IMR-90 (cell line): Measurements from ENCODE around the gene ANO2. TPM values are rescaled to one million over a fixed set of nuclear protein-coding genes. Genes with fewer than 3 reads are reported as not detected.

Source experiments
- ATAC-seq: fragments of 200-7000 bp; cut with Tn5 transposase; 2 replicates; pipeline ENCODE4 v1.9.1; 2020; ENCODE audit warnings: low read depth, mild to moderate bottlenecking, moderate library complexity
- BruUV-seq: library from RNA; stranded (reverse); fragments of 400-500 nt; replicated peaks from 2 replicates; lab custom pipeline; 2021; lab: Mats Ljungman, UMichigan
- CTCF ChIA-PET: fragments of 300-600 bp; formaldehyde crosslinking; extraction: SDS; loops from one replicate; lab custom pipeline; 2021; ENCODE audit warnings: antibody characterized with exemption; lab: Yijun Ruan, JAX
- POLR2A ChIA-PET: fragments of 300-600 bp; sonication (Branson Sonifier 250); formaldehyde crosslinking; loops from one replicate; lab custom pipeline; 2022; ENCODE audit warnings: antibody characterized with exemption; ENCODE audit not compliant: unreplicated experiment; lab: Charles Lee
- DNase-seq: peaks from one replicate; pipeline ENCODE4 v3.0.0; 2013
- H2AFZ ChIP-seq: replicated peaks from 2 replicates; pipeline ENCODE3; 2013; ENCODE audit warnings: low read length, mild to moderate bottlenecking; ENCODE audit not compliant: poor library complexity
- H2AK5ac ChIP-seq: 2 replicates; pipeline ENCODE4 v1.6.1; 2013; ENCODE audit warnings: low read depth, low read length, inconsistent platforms
- H2AK9ac ChIP-seq: replicated peaks from 2 replicates; pipeline ENCODE3; 2013; ENCODE audit warnings: mild to moderate bottlenecking, low read depth, low read length, moderate library complexity; ENCODE audit not compliant: poor library complexity
- H2BK120ac ChIP-seq: 2 replicates; pipeline ENCODE4 v1.6.1; 2013; ENCODE audit warnings: low read depth, low read length, inconsistent platforms
- H2BK15ac ChIP-seq: 3 replicates; pipeline ENCODE4 v1.6.1; 2013; ENCODE audit warnings: low read depth, low read length, inconsistent platforms
- H2BK20ac ChIP-seq: 2 replicates; pipeline ENCODE4 v1.6.1; 2013; ENCODE audit warnings: low read depth, mild to moderate bottlenecking, inconsistent platforms, low read length, moderate library complexity
- H2BK5ac ChIP-seq: 2 replicates; pipeline ENCODE4 v1.6.1; 2013; ENCODE audit warnings: mild to moderate bottlenecking, low read depth, low read length, inconsistent platforms; ENCODE audit not compliant: poor library complexity, severe bottlenecking
- H3K14ac ChIP-seq: replicated peaks from 2 replicates; pipeline ENCODE4 v1.6.1; 2013; ENCODE audit warnings: low read depth, low read length, inconsistent platforms
- H3K18ac ChIP-seq: 2 replicates; pipeline ENCODE4 v1.6.1; 2013; ENCODE audit warnings: low read depth, low read length, control low read depth
- H3K23ac ChIP-seq: 2 replicates; pipeline ENCODE4 v1.6.1; 2013; ENCODE audit warnings: low read depth, low read length, inconsistent platforms
- H3K27ac ChIP-seq: 2 replicates; pipeline ENCODE4 v1.5.1; 2013; ENCODE audit warnings: mild to moderate bottlenecking, control low read depth, low read length; ENCODE audit not compliant: insufficient read depth
- H3K27me3 ChIP-seq: 2 replicates; pipeline ENCODE4 v1.6.1; 2013; ENCODE audit warnings: low read length; ENCODE audit not compliant: control insufficient read depth, insufficient read depth
- H3K36me3 ChIP-seq: 2 replicates; pipeline ENCODE4 v1.6.1; 2013; ENCODE audit warnings: low read length, mixed read lengths; ENCODE audit not compliant: control insufficient read depth, insufficient read depth
- H3K4ac ChIP-seq: 2 replicates; pipeline ENCODE4 v1.6.1; 2013; ENCODE audit warnings: low read depth, low read length, inconsistent platforms
- H3K4me1 ChIP-seq: 2 replicates; pipeline ENCODE4 v1.6.1; 2013; ENCODE audit warnings: low read length, mixed read lengths; ENCODE audit not compliant: control insufficient read depth, insufficient read depth
- H3K4me2 ChIP-seq: 2 replicates; pipeline ENCODE4 v1.6.1; 2013; ENCODE audit warnings: low read depth, mild to moderate bottlenecking, control low read depth, low read length, moderate library complexity
- H3K4me3 ChIP-seq: 2 replicates; pipeline ENCODE4 v1.5.1; 2013; ENCODE audit warnings: low read depth, mild to moderate bottlenecking, control low read depth, low read length, moderate library complexity; ENCODE audit not compliant: insufficient read depth
- H3K56ac ChIP-seq: 2 replicates; pipeline ENCODE4 v1.6.1; 2013; ENCODE audit warnings: low read length, inconsistent platforms; ENCODE audit not compliant: insufficient read depth; ENCODE audit errors: extremely low read depth
- H3K79me1 ChIP-seq, 2 experiments: 2 replicates each; pipeline ENCODE4 v1.6.1; 2013; ENCODE audit warnings: low read length in 2 of 2, inconsistent platforms in 1 of 2, low read depth in 1 of 2
- H3K9ac ChIP-seq: 2 replicates; pipeline ENCODE4 v1.6.1; 2013; ENCODE audit warnings: low read depth, low read length, control low read depth
- H3K9me1 ChIP-seq: 2 replicates; pipeline ENCODE4 v1.6.1; 2013; ENCODE audit warnings: low read length, inconsistent platforms; ENCODE audit not compliant: insufficient read depth
- H3K9me3 ChIP-seq: 2 replicates; pipeline ENCODE4 v1.6.1; 2013; ENCODE audit warnings: low read length; ENCODE audit not compliant: control insufficient read depth, insufficient read depth
- H4K20me1 ChIP-seq: 2 replicates; pipeline ENCODE4 v1.6.1; 2013; ENCODE audit warnings: low read length, inconsistent platforms; ENCODE audit not compliant: insufficient read depth
- H4K5ac ChIP-seq: 2 replicates; pipeline ENCODE4 v1.6.1; 2013; ENCODE audit warnings: mild to moderate bottlenecking, low read depth, low read length, control low read depth
- H4K8ac ChIP-seq, 2 experiments: 2 replicates each; pipeline ENCODE4 v1.6.1; 2013; ENCODE audit warnings: low read depth in 2 of 2, low read length in 2 of 2, control low read depth in 1 of 2, inconsistent platforms in 1 of 2
- H4K91ac ChIP-seq: 2 replicates; pipeline ENCODE4 v1.6.1; 2013; ENCODE audit warnings: low read depth, low read length, inconsistent platforms; ENCODE audit not compliant: insufficient read depth
- MAZ ChIP-seq: IDR thresholded peaks from 2 replicates; pipeline ENCODE4 v1.6.1; 2012; ENCODE audit warnings: low read depth, mild to moderate bottlenecking, low read length, improper control_type of control experiment, moderate library complexity, borderline replicate concordance
- WGBS, 2 experiments: methylation state at CpG; one replicate each; pipeline versions ENCODE4 v1.1.5 to v1.1.7; 2013; ENCODE audit warnings: missing lambda C conversion rate in 2 of 2; ENCODE audit not compliant: insufficient read length in 1 of 2; ENCODE audit errors: extremely low coverage in 2 of 2; 5-methylcytosine and 5-hydroxymethylcytosine counted together
- dilution Hi-C: fragments of 300-500 bp; cut with HindIII; formaldehyde crosslinking; loops from one replicate; pipeline ENCODE4 v1.14.3; 2018; ENCODE audit warnings: low sequenced_read_pairs; ENCODE audit not compliant: unreplicated experiment
- in situ Hi-C: fragments of 300-500 bp; cut with MboI; formaldehyde crosslinking; loops from 3 replicates; pipeline ENCODE4 v1.14.3; 2019; ENCODE audit warnings: low sequenced_read_pairs, inconsistent platforms, mixed read lengths
- intact Hi-C: fragments of 100-400 bp; cut with micrococcal nuclease; formaldehyde crosslinking; loops from 2 replicates; pipeline ENCODE4 v1.10.0; 2022
- polyA plus RNA-seq, 3 experiments: library from polyadenylated mRNA; depleted of rRNA; stranded (reverse); fragments of >200 nt; gene quantifications; 2 replicates each; pipeline ENCODE4 v1.2.3, GENCODE V29; 2012; ENCODE audit warnings: low replicate concordance in 1 of 3
- total RNA-seq: library from RNA; depleted of rRNA; stranded (reverse); fragments of >200 nt; gene quantifications from 2 replicates; pipeline ENCODE4 v1.2.3, GENCODE V29; 2012

ANO2 gene
- total and polyA plus RNA-seq, 2 of the 4 experiments (the other 2 are of a cell fraction) = 0.22 TPM; not detected in 1

DNA sequence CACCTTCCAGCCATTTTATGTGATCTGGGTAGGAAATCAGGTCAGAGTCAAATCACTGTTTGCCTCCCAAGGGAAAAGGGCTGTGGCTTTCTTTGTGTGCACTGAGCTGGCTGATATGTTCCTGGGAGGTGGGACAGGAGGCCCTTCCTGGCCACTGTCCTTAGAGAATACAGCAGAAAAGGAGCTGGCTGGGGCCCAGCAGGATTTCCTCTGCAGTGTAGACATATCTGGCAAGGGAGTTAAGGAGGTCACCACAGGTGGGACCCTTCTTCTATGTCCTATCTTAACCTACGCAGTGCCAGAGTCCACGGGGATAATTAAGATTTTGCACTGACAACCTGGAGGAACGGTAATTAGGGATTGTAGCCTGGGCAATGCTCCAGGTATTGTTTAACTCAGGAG is 367.8 kb downstream of the ANO2 start:
- no peaks in the 10 kb centered on the region for H3K9me1 ChIP-seq

More for the DNA sequence above, 367.8 kb downstream of the ANO2 start:
- H3K36me3 ChIP-seq = no peaks in the 10 kb centered on the region
- H2BK15ac ChIP-seq = no peak overlapping the region
- BruUV-seq = no TSS peak
- no peak overlapping the region for H4K5ac ChIP-seq
- WGBS, 2 experiments = no CpG with 5 or more reads among the region's 3 CpGs
- DNase-seq = no peak
- in situ Hi-C loops = no loop called here
- no peak overlapping the region for H4K91ac ChIP-seq
- H3K27ac ChIP-seq = no peak overlapping the region
- no peak overlapping the region for H2AK9ac ChIP-seq
- ChIA-PET POLR2A (no interaction called here), CTCF (no interaction called here)
- no peak overlapping the region for H3K14ac ChIP-seq
- no peak overlapping the region for H4K8ac ChIP-seq
- H2AFZ ChIP-seq = peak overlapping the region; percentile 36
- H2AK5ac ChIP-seq = no peak overlapping the region
- H3K4me1 ChIP-seq = peaks cover 5% of the 10 kb centered on the region
- no peak overlapping the region for H3K9ac ChIP-seq
- no peak overlapping the region for H3K4ac ChIP-seq
- intact Hi-C loops = no loop called here
- no peak overlapping the region for H2BK120ac ChIP-seq
- no peak overlapping the region for H2BK20ac ChIP-seq
- no peaks in the 10 kb centered on the region for H4K20me1 ChIP-seq
- no peak overlapping the region for H2BK5ac ChIP-seq
- no peaks in the 10 kb centered on the region for H3K9me3 ChIP-seq
- peaks cover 10% of the 10 kb centered on the region for H3K27me3 ChIP-seq
- no peak overlapping the region for H3K18ac ChIP-seq
- no peak overlapping the region for H3K4me3 ChIP-seq
- dilution Hi-C loops = no loop called here
- no peak overlapping the region for H3K56ac ChIP-seq
- TF ChIP-seq MAZ = no peak
- H3K79me1 ChIP-seq = no peaks in the 10 kb centered on the region
- H3K4me2 ChIP-seq = no peak overlapping the region
- no peak for ATAC-seq
- H3K23ac ChIP-seq = no peak overlapping the region
